Renal cortical epithelial cell (primary cell): ENCODE measurements around the gene LPIN2. TPM values are rescaled to one million over a fixed set of nuclear protein-coding genes. Genes with fewer than 3 reads are reported as not detected.

Experiments used
- total RNA-seq: library from RNA; depleted of rRNA; stranded (reverse); fragments of >200 nt; gene quantifications from 2 replicates; pipeline ENCODE4 v1.2.3, GENCODE V29; 2014

The LPIN2 gene
- total RNA-seq, 1 donor from 2014 or later = 56.0 TPM

Other genes starting within 250 kb of the LPIN2 start
- 4.0 and 10.9 TPM in 2 replicates for gene EMILIN2, start 166.1 kb downstream of the LPIN2 start, total RNA-seq
- gene MYOM1, start 206.8 kb upstream of the LPIN2 start, total RNA-seq = 0.99 TPM in 1 of 2 replicates, not detected in the other
- 907 and 2,004 TPM in 2 replicates for gene MYL12A, start 234.7 kb upstream of the LPIN2 start, total RNA-seq
- gene MYL12B, start 249.0 kb upstream of the LPIN2 start, total RNA-seq = 689 and 1,114 TPM in 2 replicates